WTC11 (cell line): ENCODE data around the gene SEMA3D.

ENCODE experiments used
- CREB1 ChIP-seq: sonication (generic); formaldehyde crosslinking; IDR thresholded peaks from 2 replicates; pipeline ENCODE4 v1.8.0; 2023; ENCODE audit warnings: mild to moderate bottlenecking, missing genetic modification reagents
- ZBTB21 ChIP-seq: sonication (generic); formaldehyde crosslinking; IDR thresholded peaks from 2 replicates; pipeline ENCODE4 v1.8.1; 2023; ENCODE audit warnings: mild to moderate bottlenecking, missing genetic modification reagents, borderline replicate concordance
- TF ChIP-seq, protein P1 (sequence below): sonication (generic); formaldehyde crosslinking; IDR thresholded peaks from 2 replicates; pipeline ENCODE4 v1.8.1; 2022; ENCODE audit warnings: low read depth, missing genetic modification reagents, borderline replicate concordance
- TF ChIP-seq, protein P2 (sequence below): fragments of 200-600 bp; IDR thresholded peaks from 2 replicates; pipeline ENCODE4 v1.8.0; 2022; ENCODE audit warnings: antibody characterized with exemption

DNA sequence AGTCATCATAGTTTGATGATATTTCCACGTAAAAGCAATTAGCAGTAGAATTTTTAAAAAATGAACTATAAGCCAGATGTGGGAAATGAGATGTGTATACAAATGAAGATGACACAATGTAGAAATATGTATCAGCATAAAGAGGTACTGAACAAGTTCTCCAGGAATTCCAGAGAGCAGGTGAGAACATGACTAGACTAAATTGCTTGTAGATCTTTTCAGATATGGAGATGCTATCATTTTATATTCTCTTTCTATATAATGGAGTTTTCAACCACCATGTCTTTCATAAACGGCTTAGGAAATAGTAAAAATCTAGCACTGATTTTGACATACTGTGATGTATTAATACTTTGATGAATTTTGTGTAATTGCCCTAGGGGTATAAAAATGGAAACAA, 130.9 kb downstream of the SEMA3D start:
- TF ChIP-seq CREB1 (CRISPR knock-in tag) (no peak), ZBTB21 (CRISPR knock-in tag) (no peak)
- TF ChIP-seq, protein P1, sequence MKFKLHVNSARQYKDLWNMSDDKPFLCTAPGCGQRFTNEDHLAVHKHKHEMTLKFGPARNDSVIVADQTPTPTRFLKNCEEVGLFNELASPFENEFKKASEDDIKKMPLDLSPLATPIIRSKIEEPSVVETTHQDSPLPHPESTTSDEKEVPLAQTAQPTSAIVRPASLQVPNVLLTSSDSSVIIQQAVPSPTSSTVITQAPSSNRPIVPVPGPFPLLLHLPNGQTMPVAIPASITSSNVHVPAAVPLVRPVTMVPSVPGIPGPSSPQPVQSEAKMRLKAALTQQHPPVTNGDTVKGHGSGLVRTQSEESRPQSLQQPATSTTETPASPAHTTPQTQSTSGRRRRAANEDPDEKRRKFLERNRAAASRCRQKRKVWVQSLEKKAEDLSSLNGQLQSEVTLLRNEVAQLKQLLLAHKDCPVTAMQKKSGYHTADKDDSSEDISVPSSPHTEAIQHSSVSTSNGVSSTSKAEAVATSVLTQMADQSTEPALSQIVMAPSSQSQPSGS = no peak
- TF ChIP-seq, protein P2, sequence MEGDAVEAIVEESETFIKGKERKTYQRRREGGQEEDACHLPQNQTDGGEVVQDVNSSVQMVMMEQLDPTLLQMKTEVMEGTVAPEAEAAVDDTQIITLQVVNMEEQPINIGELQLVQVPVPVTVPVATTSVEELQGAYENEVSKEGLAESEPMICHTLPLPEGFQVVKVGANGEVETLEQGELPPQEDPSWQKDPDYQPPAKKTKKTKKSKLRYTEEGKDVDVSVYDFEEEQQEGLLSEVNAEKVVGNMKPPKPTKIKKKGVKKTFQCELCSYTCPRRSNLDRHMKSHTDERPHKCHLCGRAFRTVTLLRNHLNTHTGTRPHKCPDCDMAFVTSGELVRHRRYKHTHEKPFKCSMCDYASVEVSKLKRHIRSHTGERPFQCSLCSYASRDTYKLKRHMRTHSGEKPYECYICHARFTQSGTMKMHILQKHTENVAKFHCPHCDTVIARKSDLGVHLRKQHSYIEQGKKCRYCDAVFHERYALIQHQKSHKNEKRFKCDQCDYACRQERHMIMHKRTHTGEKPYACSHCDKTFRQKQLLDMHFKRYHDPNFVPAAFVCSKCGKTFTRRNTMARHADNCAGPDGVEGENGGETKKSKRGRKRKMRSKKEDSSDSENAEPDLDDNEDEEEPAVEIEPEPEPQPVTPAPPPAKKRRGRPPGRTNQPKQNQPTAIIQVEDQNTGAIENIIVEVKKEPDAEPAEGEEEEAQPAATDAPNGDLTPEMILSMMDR = no peak
